Measurements from ENCODE around the gene MCOLN1. TPM values are rescaled to one million over a fixed set of nuclear protein-coding genes. Genes with fewer than 3 reads are reported as not detected.
A peak's percentile ranks its signal among the peaks of the same experiment; 100 is the strongest.

MCOLN1 gene
- total RNA-seq, 1 experiment from 2014 or later, result 10.8 TPM

DNA sequence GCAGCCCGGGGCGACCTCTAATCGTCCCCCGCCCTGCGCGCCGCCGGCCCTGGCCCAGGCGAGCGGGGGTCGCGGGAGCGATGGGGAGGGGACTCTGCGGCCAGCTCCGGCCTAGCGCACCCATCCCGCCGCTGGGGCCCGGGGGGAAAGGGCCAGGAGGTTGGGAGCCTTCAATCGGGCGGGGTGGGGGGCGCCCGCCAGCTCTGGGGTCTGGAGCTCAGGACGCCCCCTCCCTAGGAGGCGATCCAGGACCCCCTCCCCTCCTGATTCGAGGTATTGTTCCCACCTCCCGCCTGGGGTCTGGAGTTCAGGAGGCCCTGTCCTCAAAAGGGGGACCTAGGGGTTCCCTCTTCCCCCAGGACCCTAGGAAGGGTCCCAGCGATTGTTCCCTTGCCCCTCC, 6.1 kb upstream of the MCOLN1 start:
- Mint-ChIP-seq H3K27ac (ENCODE audit: low read depth, unreplicated experiment) (peak overlapping the region; percentile 73), H3K9me3 (ENCODE audit: unreplicated experiment) (no peaks in the 10 kb centered on the region), H3K4me1 (ENCODE audit: insufficient read depth, unreplicated experiment) (peaks cover 7% of the 10 kb centered on the region), H3K4me3 (ENCODE audit: unreplicated experiment) (peak overlapping the region; percentile 68), H3K36me3 (ENCODE audit: insufficient read depth, unreplicated experiment) (no peaks in the 10 kb centered on the region), H3K27me3 (ENCODE audit: insufficient read depth, unreplicated experiment) (no peaks in the 10 kb centered on the region)
- intact Hi-C loops (cut with micrococcal nuclease), result no loop called here
- ChIA-PET POLR2A (interaction anchor here (0.8 to 1.5 kb wide), 2 partner anchors 19 to 127 kb away, joined by 3 to 4 read pairs; a partner anchor contains a TSS), CTCF (interaction anchor here (1.0 to 1.6 kb wide), 2 partner anchors 139 to 162 kb away, joined by 3 to 5 read pairs; no protein-coding TSS in a partner anchor)
- DNase-seq (ENCODE audit: unreplicated experiment), result no peak
- BruUV-seq (replicated peaks), result no TSS peak
- TF ChIP-seq, protein P1, sequence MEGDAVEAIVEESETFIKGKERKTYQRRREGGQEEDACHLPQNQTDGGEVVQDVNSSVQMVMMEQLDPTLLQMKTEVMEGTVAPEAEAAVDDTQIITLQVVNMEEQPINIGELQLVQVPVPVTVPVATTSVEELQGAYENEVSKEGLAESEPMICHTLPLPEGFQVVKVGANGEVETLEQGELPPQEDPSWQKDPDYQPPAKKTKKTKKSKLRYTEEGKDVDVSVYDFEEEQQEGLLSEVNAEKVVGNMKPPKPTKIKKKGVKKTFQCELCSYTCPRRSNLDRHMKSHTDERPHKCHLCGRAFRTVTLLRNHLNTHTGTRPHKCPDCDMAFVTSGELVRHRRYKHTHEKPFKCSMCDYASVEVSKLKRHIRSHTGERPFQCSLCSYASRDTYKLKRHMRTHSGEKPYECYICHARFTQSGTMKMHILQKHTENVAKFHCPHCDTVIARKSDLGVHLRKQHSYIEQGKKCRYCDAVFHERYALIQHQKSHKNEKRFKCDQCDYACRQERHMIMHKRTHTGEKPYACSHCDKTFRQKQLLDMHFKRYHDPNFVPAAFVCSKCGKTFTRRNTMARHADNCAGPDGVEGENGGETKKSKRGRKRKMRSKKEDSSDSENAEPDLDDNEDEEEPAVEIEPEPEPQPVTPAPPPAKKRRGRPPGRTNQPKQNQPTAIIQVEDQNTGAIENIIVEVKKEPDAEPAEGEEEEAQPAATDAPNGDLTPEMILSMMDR (IDR thresholded peaks at IDR 0.05; ENCODE audit: unreplicated experiment), result no peak

DNA sequence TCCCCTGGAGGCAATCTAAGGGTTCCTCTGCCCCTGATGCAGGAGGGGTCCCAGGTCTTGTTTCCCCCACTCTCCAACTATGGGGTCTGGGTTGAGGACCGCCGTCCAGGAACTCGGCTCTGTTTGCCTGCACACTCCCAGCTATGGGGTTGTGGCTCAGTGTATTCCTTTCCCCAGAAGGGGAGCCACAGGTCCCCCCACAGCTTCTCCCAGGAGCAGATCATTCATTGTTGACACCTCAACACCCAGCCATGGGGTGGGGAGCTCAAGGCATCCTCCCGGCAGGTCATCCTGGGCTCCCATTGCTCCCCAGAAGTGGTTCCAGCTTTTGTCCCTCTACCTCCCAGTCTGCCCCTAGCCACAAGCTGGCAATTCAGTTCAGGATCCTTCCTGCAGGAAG, 5.5 kb upstream of the MCOLN1 start:
- Mint-ChIP-seq H3K4me1 (ENCODE audit: insufficient read depth, unreplicated experiment) (peaks cover 10% of the 10 kb centered on the region), H3K36me3 (ENCODE audit: insufficient read depth, unreplicated experiment) (peaks cover 4% of the 10 kb centered on the region), H3K27ac (ENCODE audit: low read depth, unreplicated experiment) (peak overlapping the region; percentile 73), H3K27me3 (ENCODE audit: insufficient read depth, unreplicated experiment) (no peaks in the 10 kb centered on the region), H3K4me3 (ENCODE audit: unreplicated experiment) (peak overlapping the region; percentile 68), H3K9me3 (ENCODE audit: unreplicated experiment) (no peaks in the 10 kb centered on the region)
- TF ChIP-seq, protein P1 (IDR thresholded peaks at IDR 0.05; ENCODE audit: unreplicated experiment), result no peak
- no TSS peak for BruUV-seq (replicated peaks)
- ChIA-PET POLR2A (interaction anchor here (0.8 to 1.4 kb wide), 2 partner anchors 10 to 127 kb away, joined by 3 to 4 read pairs; no protein-coding TSS in a partner anchor), CTCF (interaction anchor here (1.0 to 1.6 kb wide), 2 partner anchors 139 to 162 kb away, joined by 3 to 5 read pairs; no protein-coding TSS in a partner anchor)
- no peak for DNase-seq (ENCODE audit: unreplicated experiment)
- intact Hi-C loops (cut with micrococcal nuclease), result no loop called here

- POLR2A ChIA-PET, result no interaction called here
- no peak for DNase-seq (ENCODE audit: unreplicated experiment)
- H3K4me1 Mint-ChIP-seq (ENCODE audit: insufficient read depth, unreplicated experiment), result peaks cover 16% of the 10 kb centered on the region
- TF ChIP-seq, protein P1 (IDR thresholded peaks at IDR 0.05; ENCODE audit: unreplicated experiment), result no peak
- H3K9me3 Mint-ChIP-seq (ENCODE audit: unreplicated experiment), result no peaks in the 10 kb centered on the region
- intact Hi-C loops (cut with micrococcal nuclease), result no loop called here
- H3K27me3 Mint-ChIP-seq (ENCODE audit: insufficient read depth, unreplicated experiment), result no peaks in the 10 kb centered on the region
- CTCF ChIA-PET, result no interaction called here
- peaks cover 13% of the 10 kb centered on the region for H3K36me3 Mint-ChIP-seq (ENCODE audit: insufficient read depth, unreplicated experiment)
- H3K27ac Mint-ChIP-seq (ENCODE audit: low read depth, unreplicated experiment), result no peak overlapping the region
- no TSS peak for BruUV-seq (replicated peaks)
- no peak overlapping the region for H3K4me3 Mint-ChIP-seq (ENCODE audit: unreplicated experiment)
Observed at GRCh38 chr19:7519361-7520130, 2.9 kb upstream of the MCOLN1 start.

DNA sequence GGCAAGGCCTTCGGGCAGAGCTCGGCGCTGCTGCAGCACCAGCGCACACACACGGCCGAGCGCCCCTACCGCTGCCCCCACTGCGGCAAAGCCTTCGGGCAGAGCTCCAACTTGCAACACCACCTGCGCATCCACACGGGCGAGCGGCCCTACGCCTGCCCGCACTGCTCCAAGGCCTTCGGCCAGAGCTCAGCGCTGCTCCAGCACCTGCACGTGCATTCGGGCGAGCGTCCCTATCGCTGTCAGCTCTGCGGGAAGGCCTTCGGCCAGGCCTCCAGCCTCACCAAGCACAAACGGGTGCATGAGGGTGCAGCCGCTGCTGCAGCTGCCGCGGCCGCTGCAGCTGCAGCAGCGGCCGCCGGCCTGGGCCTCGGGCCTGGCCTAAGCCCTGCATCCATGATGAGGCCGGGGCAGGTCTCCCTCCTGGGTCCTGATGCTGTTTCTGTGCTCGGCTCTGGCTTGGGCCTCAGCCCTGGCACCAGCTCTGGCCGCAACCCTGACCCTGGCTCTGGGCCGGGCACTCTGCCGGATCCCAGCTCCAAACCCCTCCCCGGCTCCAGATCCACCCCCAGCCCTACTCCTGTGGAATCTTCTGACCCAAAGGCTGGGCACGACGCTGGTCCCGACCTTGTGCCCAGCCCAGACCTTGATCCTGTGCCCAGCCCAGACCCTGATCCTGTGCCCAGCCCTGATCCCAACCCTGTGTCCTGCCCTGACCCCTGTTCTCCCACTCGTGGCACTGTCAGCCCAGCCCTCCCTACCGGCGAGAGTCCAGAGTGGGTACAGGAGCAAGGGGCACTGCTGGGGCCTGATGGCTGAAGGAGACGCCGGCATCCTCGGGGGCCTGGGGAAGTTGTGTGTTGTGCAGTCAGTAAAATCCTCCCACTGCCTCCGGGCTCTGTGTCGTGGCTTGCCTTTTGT, 2.0 kb upstream of the MCOLN1 start:
- DNase-seq (ENCODE audit: unreplicated experiment), result no peak
- intact Hi-C loops (cut with micrococcal nuclease), result no loop called here
- ChIA-PET POLR2A (interaction anchor here (3.5 kb wide), 1 partner anchor 14 kb away, joined by 56 read pairs; the partner anchor contains the start of gene PNPLA6), CTCF (interaction anchor here (0.6 to 1.2 kb wide), 4 partner anchors 7 to 595 kb away, joined by 3 to 5 read pairs (median 4); no protein-coding TSS in a partner anchor)
- H3K36me3 Mint-ChIP-seq (ENCODE audit: insufficient read depth, unreplicated experiment), result peaks cover 13% of the 10 kb centered on the region
- no peak overlapping the region for H3K27ac Mint-ChIP-seq (ENCODE audit: low read depth, unreplicated experiment)
- BruUV-seq (replicated peaks), result no TSS peak
- TF ChIP-seq, protein P1 (IDR thresholded peaks at IDR 0.05; ENCODE audit: unreplicated experiment), result no peak
- peaks cover 14% of the 10 kb centered on the region for H3K4me1 Mint-ChIP-seq (ENCODE audit: insufficient read depth, unreplicated experiment)
- H3K27me3 Mint-ChIP-seq (ENCODE audit: insufficient read depth, unreplicated experiment), result no peaks in the 10 kb centered on the region
- H3K9me3 Mint-ChIP-seq (ENCODE audit: unreplicated experiment), result no peaks in the 10 kb centered on the region
- H3K4me3 Mint-ChIP-seq (ENCODE audit: unreplicated experiment), result no peak overlapping the region

Data from MCF 10A (cell line).